SJCRH30 (cell line): Measurements from ENCODE around the gene BMPR1A. TPM values are rescaled to one million over a fixed set of nuclear protein-coding genes. Genes with fewer than 3 reads are reported as not detected.
A peak's percentile ranks its signal among the peaks of the same experiment; 100 is the strongest.

Experiments used
- DNase-seq, 2 experiments: peaks; one replicate each; pipeline ENCODE4 v3.0.0-alpha.2; 2015 to 2020
- H3K27ac ChIP-seq: fragments of 250-450 bp; sonication (Bioruptor Pico); 2 replicates; pipeline ENCODE4 v1.5.1; 2020; ENCODE audit warnings: mild to moderate bottlenecking, moderate library complexity
- H3K27me3 ChIP-seq: fragments of 250-450 bp; sonication (Bioruptor Pico); 2 replicates; pipeline ENCODE4 v1.5.1; 2020; ENCODE audit warnings: mild to moderate bottlenecking, moderate library complexity
- H3K36me3 ChIP-seq: fragments of 250-450 bp; sonication (Bioruptor Pico); 2 replicates; pipeline ENCODE4 v1.5.1; 2020; ENCODE audit warnings: mild to moderate bottlenecking, moderate library complexity
- H3K4me1 ChIP-seq: fragments of 250-450 bp; sonication (Bioruptor Pico); 2 replicates; pipeline ENCODE4 v1.5.1; 2020; ENCODE audit warnings: mild to moderate bottlenecking, moderate library complexity
- H3K4me3 ChIP-seq: fragments of 250-450 bp; sonication (Bioruptor Pico); 2 replicates; pipeline ENCODE4 v1.5.1; 2020; ENCODE audit warnings: mild to moderate bottlenecking, moderate library complexity
- H3K9me3 ChIP-seq: fragments of 250-450 bp; sonication (Bioruptor Pico); replicated peaks from 2 replicates; pipeline ENCODE4 v1.5.1; 2020; ENCODE audit warnings: mild to moderate bottlenecking, moderate library complexity
- total RNA-seq: library from RNA; depleted of rRNA; stranded (reverse); fragments of >200 nt; shearing (Covaris generic); gene quantifications from 2 replicates; pipeline ENCODE4 v1.2.3, GENCODE V29; 2014

The BMPR1A gene
- total RNA-seq, 1 experiment from 2014 or later = 36.3 TPM

DNA sequence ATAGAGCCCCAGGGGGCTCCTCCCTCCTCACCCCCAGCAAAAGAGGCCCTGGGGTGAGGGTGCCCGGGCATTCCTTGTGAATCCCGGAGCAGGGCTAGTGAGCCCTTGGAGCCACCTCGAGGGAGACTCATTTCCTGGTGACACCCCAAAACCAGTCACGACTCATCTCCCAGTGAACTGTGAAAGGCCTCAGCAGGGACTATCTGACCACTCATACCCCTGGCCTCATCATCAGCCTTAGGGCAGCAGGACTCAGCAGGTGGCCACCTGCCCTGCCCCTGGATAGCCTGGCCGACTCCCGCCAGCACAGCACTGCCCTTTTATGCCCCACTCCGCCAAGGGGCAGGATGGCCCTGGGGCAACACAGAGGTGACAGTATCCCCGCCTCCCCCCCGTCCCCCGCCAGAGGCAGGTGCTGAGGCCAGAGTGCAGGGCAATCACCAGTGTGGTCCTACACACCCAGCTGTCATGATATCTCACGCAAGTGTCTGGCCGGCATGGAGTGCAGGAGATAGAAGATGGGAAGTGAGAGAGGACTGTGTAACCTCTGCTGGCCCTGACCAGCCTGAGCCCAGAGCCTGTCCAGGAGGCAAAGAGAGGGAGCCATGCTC lies 205.2 kb downstream of the BMPR1A start:
- H3K36me3 ChIP-seq = no peaks in the 10 kb centered on the region
- no peaks in the 10 kb centered on the region for H3K27me3 ChIP-seq
- DNase-seq = peak; percentile 68 to 77
- peak overlapping the region; percentile 57 for H3K27ac ChIP-seq
- peaks cover 47% of the 10 kb centered on the region for H3K4me1 ChIP-seq
- no peaks in the 10 kb centered on the region for H3K9me3 ChIP-seq
- H3K4me3 ChIP-seq = no peak overlapping the region

GRCh38 chr10:86962136-86962980 lies 205.9 kb downstream of the BMPR1A start:
- Histone ChIP-seq H3K27me3 (no peaks in the 10 kb centered on the region), H3K4me3 (no peak overlapping the region), H3K4me1 (peaks cover 51% of the 10 kb centered on the region), H3K9me3 (no peaks in the 10 kb centered on the region), H3K27ac (peak overlapping the region; percentile 57), H3K36me3 (no peaks in the 10 kb centered on the region)
- no peak for DNase-seq

DNA sequence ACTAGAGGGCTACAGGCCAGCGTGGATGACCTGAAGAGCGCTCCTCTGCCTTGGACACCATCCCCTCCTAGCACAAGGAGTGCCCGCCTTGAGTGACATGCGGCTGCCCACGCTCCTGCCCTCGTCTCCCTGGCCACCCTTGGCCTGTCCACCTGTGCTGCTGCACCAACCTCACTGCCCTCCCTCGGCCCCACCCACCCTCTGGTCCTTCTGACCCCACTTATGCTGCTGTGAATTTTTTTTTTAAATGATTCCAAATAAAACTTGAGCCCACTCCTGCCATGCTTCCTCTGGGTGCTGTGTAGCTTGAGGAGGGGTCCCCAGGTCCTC lies 206.5 kb downstream of the BMPR1A start:
- no peak overlapping the region for H3K4me3 ChIP-seq
- H3K36me3 ChIP-seq = no peaks in the 10 kb centered on the region
- H3K4me1 ChIP-seq = peaks cover 47% of the 10 kb centered on the region

DNA sequence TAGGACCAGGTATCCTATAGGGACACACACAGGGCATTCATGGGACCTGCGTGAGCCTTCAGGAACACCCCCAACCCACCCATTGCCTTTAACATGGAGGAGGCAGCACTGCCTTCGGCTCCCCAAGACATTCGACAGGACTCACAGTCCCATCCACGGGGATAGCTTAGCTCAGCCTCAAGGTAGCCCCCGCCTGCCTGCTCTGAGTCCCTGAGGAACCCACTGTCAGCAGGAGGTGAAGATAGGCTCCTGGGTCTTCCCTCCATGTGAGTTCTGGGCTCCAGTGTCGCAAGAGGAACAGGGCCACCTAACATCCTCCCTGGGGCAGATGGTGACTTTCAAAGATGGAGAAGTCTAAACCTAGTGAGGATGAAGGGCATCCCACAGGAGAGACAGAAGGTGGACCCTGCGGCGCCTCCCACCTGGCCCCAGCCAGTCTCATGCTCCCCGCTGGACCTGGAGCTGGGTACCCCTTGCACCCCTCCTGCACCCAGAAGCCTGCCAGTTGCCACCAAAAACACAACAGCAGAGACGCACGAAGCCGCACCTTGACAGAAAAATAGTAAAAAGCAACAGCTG lies 207.0 kb downstream of the BMPR1A start:
- H3K27me3 ChIP-seq = no peaks in the 10 kb centered on the region
- no peaks in the 10 kb centered on the region for H3K9me3 ChIP-seq
- no peak overlapping the region for H3K27ac ChIP-seq
- peaks cover 44% of the 10 kb centered on the region for H3K4me1 ChIP-seq
- no peak for DNase-seq
- H3K36me3 ChIP-seq = no peaks in the 10 kb centered on the region
- H3K4me3 ChIP-seq = no peak overlapping the region

More for the DNA sequence above, 206.5 kb downstream of the BMPR1A start:
- H3K27me3 ChIP-seq = no peaks in the 10 kb centered on the region
- no peaks in the 10 kb centered on the region for H3K9me3 ChIP-seq
- no peak for DNase-seq
- no peak overlapping the region for H3K27ac ChIP-seq

DNA sequence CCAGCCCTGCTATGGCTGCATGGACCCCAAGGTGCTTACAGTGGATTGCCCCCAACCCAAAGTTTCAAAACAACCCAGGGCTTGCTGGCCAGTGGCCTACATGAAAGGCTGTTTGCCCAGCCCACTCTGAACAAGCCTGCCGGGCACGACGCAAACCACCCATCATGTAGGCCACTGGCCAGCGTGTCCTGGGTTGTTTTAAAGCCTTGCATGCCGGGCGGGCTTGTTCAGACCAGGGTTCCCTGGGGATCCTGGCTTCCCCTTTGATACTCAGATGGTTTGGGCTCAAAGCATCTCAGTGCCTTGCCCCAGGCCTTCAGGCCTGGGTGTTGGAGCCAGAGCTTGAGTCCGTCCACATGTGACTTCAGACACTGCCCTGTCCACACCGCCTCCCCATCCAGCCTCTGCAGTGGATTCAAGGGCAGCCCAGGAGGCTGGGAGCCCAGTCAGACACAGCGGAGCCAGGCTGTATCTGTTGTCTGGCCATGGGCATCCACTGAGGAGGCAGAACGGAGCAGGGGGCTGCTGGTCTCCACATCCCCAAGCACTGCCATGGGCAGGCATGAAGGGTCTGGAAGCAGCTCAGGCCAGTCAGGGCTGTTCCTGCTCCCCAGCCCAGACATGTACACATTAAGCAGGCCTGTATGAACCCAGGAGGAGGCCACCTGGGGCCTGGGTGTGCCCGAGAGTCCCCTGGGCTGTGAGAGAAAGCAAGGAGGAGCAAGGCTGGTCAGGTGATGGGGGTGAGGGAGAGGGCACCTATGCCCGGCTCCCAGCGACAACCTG lies 207.8 kb downstream of the BMPR1A start:
- no peak overlapping the region for H3K27ac ChIP-seq
- no peak overlapping the region for H3K4me3 ChIP-seq
- H3K27me3 ChIP-seq = no peaks in the 10 kb centered on the region
- peaks cover 40% of the 10 kb centered on the region for H3K4me1 ChIP-seq
- no peaks in the 10 kb centered on the region for H3K36me3 ChIP-seq
- DNase-seq = no peak
- no peaks in the 10 kb centered on the region for H3K9me3 ChIP-seq

DNA sequence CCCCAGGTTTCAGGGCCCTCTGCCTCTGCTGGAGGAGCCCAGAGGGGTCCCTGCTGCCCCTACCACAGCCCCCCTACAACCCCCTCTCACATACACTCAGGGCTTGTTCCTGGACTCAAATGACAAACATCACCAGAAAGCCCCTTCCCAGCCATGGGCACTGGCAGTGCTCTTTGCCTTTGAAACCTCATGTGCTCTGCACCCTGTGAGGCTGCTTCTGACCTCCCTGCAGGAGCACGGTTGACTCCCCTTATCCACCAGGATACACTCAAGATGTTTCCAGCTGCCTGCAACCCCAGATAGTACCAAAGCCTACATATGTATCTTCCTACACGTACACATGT lies 208.4 kb downstream of the BMPR1A start:
- H3K27ac ChIP-seq = no peak overlapping the region
- H3K36me3 ChIP-seq = no peaks in the 10 kb centered on the region
- H3K9me3 ChIP-seq = no peaks in the 10 kb centered on the region
- peaks cover 40% of the 10 kb centered on the region for H3K4me1 ChIP-seq
- H3K27me3 ChIP-seq = no peaks in the 10 kb centered on the region
- DNase-seq = no peak
- no peak overlapping the region for H3K4me3 ChIP-seq

DNA sequence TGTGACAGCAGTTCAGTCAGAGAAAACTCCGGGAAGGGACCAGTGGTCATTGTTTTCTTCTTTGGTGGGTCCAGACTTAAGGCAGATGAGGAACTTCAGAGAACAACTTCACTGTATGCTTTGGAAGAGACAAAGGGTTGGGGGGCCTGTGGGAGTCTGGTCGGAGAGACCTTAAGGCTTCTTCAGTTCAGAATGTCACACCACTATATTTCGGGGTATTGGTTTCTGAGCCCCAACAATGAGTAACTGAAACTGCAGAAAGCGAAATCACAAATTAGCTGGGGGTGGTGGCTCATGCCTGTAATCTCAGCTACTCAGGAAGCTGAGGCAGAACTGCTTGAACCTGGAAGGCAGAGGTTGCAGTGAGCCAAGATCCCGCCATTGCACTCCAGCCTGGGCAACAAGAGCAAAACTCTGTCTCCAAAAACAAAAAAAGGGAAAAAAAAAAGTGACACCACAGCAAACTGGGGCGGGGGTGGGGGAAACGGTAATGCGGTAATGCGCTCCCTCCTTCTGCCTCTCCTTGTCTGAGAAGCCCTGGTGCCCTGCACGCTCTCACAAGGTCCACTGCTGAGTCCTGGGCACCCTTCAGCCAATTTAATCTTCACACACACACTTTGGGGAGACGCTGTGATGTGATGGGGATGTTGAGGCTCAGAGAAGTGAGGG lies 209.7 kb downstream of the BMPR1A start:
- H3K4me1 ChIP-seq = peaks cover 30% of the 10 kb centered on the region
- no peaks in the 10 kb centered on the region for H3K9me3 ChIP-seq
- H3K36me3 ChIP-seq = no peaks in the 10 kb centered on the region
- peak overlapping the region; percentile 30; the same call in 1 of the 2 replicates for H3K27ac ChIP-seq
- H3K4me3 ChIP-seq = no peak overlapping the region
- no peaks in the 10 kb centered on the region for H3K27me3 ChIP-seq
- no peak for DNase-seq

DNA sequence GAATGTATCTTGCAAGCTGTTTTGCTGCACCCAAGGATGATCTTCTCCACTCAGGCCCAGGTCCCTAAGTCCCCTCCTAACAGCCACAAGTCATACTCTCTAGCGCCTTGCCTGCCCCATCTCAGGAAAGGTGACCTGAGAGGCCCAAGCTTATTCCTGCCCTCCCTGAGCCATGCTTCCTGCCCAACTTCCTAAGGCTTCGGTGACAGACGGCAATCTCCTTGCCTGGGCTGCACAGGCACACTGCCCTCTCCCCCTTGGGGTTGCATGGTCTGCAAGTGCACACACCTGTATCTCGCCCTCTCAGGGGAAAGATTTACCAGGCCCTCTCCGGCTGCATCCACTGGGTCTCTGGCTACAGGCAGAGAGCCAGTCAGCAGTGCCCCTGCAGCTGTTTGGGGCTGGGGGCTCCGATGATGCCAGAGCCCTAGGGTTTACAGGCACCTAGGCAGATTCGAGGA lies 211.1 kb downstream of the BMPR1A start:
- H3K4me3 ChIP-seq = no peak overlapping the region
- no peaks in the 10 kb centered on the region for H3K27me3 ChIP-seq
- no peak for DNase-seq

GRCh38 chr10:86968271-86968993 lies 212.0 kb downstream of the BMPR1A start, which contains the start of gene ADIRF:
TSS of gene ADIRF (plus strand) at chr10:86968482. CDS start at chr10:86968545, 63 bp downstream.
- Histone ChIP-seq H3K4me1 (peaks cover 18% of the 10 kb centered on the region), H3K27me3 (no peaks in the 10 kb centered on the region), H3K4me3 (peak within 1 kb of the TSS; percentile 23; the same call in 1 of the 2 replicates), H3K9me3 (no peaks in the 10 kb centered on the region), H3K36me3 (no peaks in the 10 kb centered on the region), H3K27ac (peak within 1 kb of the TSS; percentile 62)
- no peak for DNase-seq

More for the DNA sequence above, 211.1 kb downstream of the BMPR1A start:
- no peak overlapping the region for H3K27ac ChIP-seq
- H3K4me1 ChIP-seq = peaks cover 18% of the 10 kb centered on the region
- no peaks in the 10 kb centered on the region for H3K36me3 ChIP-seq
- no peaks in the 10 kb centered on the region for H3K9me3 ChIP-seq

- Histone ChIP-seq H3K9me3 (no peaks in the 10 kb centered on the region), H3K36me3 (no peaks in the 10 kb centered on the region), H3K4me3 (peak overlapping the region; percentile 23; the same call in 1 of the 2 replicates), H3K27me3 (no peaks in the 10 kb centered on the region), H3K4me1 (peaks cover 18% of the 10 kb centered on the region), H3K27ac (no peak overlapping the region; the same call in 1 of the 2 replicates)
- DNase-seq = no peak
Measured at GRCh38 chr10:86968994-86969355, 212.6 kb downstream of the BMPR1A start.

GRCh38 chr10:86969421-86970041 lies 213.1 kb downstream of the BMPR1A start:
- Histone ChIP-seq H3K27me3 (no peaks in the 10 kb centered on the region), H3K9me3 (no peaks in the 10 kb centered on the region), H3K27ac (peak overlapping the region; percentile 62), H3K4me1 (peaks cover 18% of the 10 kb centered on the region), H3K36me3 (no peaks in the 10 kb centered on the region), H3K4me3 (peak overlapping the region; percentile 23)
- DNase-seq = peak; percentile 71 to 82

- peak; percentile 65 to 72 for DNase-seq
Measured at GRCh38 chr10:86970162-86970981, 214.0 kb downstream of the BMPR1A start.

DNA sequence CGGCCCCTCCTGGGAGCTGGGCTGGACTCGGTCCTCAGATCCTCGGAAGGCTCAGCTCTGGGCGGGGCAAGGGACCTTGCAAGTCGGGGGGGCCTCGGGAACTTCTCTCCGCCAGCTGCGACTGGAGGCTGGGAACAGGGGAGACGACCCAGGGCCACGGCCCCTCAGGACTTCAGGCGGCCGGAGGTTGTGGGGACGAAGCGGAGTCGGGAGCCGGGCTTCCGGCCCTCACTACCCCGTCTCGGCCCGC lies 214.5 kb downstream of the BMPR1A start:
- Histone ChIP-seq H3K9me3 (no peaks in the 10 kb centered on the region), H3K4me3 (no peak overlapping the region), H3K27ac (no peak overlapping the region; the same call in 1 of the 2 replicates), H3K4me1 (peaks cover 18% of the 10 kb centered on the region), H3K36me3 (no peaks in the 10 kb centered on the region), H3K27me3 (no peaks in the 10 kb centered on the region)
- DNase-seq = no peak

More at GRCh38 chr10:86970162-86970981, 214.0 kb downstream of the BMPR1A start:
- H3K4me1 ChIP-seq = peaks cover 18% of the 10 kb centered on the region
- H3K9me3 ChIP-seq = no peaks in the 10 kb centered on the region
- H3K27ac ChIP-seq = peak overlapping the region; percentile 62
- no peaks in the 10 kb centered on the region for H3K36me3 ChIP-seq
- H3K4me3 ChIP-seq = peak overlapping the region; percentile 23
- no peaks in the 10 kb centered on the region for H3K27me3 ChIP-seq
